ENCODE measurements around the gene KRT83. TPM values are rescaled to one million over a fixed set of nuclear protein-coding genes. Genes with fewer than 3 reads are reported as not detected.
A peak's percentile ranks its signal among the peaks of the same experiment; 100 is the strongest.

The KRT83 gene
- polyA plus RNA-seq, 1 of the 3 experiments (the other 2 are of a cell fraction) = 0.03 TPM

DNA sequence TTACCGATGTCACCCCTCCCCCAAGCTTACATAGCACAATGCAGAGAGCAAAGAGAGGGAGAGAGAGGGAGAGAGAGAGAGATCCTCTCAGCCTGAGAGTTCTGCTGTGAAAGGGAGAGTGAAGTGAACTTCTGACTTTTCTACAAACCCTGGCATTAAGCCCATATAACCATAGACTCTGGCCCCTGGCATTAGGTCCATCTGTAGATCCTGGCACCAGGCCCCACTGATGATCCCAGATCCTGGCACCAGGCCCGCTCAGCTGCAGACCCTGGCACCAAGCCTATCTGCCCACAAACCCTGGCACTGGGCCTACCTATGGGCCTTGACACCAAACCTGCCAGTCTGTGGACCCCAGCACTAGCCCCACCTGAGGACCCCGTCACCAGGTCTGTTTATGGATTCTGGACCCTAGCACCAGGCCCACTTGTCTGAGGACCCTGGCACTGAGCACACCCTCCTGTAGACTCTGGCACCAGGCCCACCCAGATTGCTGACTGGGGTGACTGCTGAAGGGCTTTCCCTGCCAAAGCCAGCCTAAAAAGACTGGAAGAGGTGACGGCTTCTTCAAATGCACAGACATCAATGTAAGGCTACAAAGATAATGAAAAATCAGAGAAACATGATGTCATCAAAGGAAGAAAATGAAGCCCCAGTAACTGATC, 14.5 kb upstream of the KRT83 start (continued):
- TF ChIP-seq SMC3 (IDR thresholded peaks at IDR 0.05; ENCODE audit: low read depth, low read length) (no peak), TAF1 (IDR thresholded peaks at IDR 0.05; ENCODE audit: borderline replicate concordance, low read depth, low read length) (no peak), RFX5 (IDR thresholded peaks at IDR 0.05; ENCODE audit: low read length) (no peak), SIN3A (IDR thresholded peaks at IDR 0.05; ENCODE audit: borderline replicate concordance, low read depth, low read length) (no peak), JUND (IDR thresholded peaks at IDR 0.05) (no peak), NFIC (IDR thresholded peaks at IDR 0.05; ENCODE audit: borderline replicate concordance) (peak; percentile 53), GATA2 (CRISPR knock-in tag; IDR thresholded peaks at IDR 0.05) (peak; percentile 71), RCOR1 (IDR thresholded peaks at IDR 0.05; ENCODE audit: low read length) (peak; percentile 78; the same call in 1 of the 2 replicates)
- TF ChIP-seq, protein P1, sequence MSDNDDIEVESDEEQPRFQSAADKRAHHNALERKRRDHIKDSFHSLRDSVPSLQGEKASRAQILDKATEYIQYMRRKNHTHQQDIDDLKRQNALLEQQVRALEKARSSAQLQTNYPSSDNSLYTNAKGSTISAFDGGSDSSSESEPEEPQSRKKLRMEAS (IDR thresholded peaks at IDR 0.05; ENCODE audit: low read depth) = no peak
- TF ChIP-seq, protein P2, sequence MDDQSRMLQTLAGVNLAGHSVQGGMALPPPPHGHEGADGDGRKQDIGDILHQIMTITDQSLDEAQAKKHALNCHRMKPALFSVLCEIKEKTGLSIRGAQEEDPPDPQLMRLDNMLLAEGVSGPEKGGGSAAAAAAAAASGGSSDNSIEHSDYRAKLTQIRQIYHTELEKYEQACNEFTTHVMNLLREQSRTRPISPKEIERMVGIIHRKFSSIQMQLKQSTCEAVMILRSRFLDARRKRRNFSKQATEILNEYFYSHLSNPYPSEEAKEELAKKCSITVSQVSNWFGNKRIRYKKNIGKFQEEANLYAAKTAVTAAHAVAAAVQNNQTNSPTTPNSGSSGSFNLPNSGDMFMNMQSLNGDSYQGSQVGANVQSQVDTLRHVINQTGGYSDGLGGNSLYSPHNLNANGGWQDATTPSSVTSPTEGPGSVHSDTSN (IDR thresholded peaks at IDR 0.05) = no peak

DNA sequence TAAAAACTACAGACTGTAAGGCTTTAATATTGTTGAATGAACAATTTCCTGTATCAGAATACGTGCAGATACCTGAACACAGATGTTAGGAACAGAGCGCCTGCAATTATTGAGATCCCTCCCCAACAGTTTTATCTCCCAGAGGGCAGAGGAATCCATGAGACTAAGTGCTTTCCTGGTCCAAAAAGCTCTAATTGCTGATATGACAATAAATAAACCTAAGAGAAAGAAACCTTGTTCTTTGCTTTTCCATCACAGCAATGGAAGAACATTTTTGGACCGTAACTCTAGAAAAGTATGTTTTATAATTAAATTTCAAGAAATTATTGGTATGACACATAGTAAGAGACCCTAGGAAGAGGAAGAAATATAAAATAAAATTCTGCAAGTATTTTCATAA, 13.0 kb upstream of the KRT83 start:
- peak in 1 of 2 experiments; percentile 22; a peak in 1 of 4 replicates for TF ChIP-seq EP300 (IDR thresholded peaks at IDR 0.05; ENCODE audit: borderline replicate concordance in 1 of 2, low read depth in 1 of 2, low read length in 1 of 2)
- TF ChIP-seq, protein P1 (IDR thresholded peaks at IDR 0.05; ENCODE audit: low read depth) = no peak
- no peaks in the 10 kb centered on the region for H3K9me2 ChIP-seq
- H3K9me3 ChIP-seq = 0 out of 2 replicates have a peak, but pooled peaks cover 8% of the 10 kb centered on the region
- H3K27ac ChIP-seq (ENCODE audit: low read depth in 2 of 2, low read length in 1 of 2) = no peak overlapping the region
- WGBS (ENCODE audit: low lambda C conversion rate) = 37% methylated on average over 3 of the region's 3 CpGs
- H3K4me2 ChIP-seq = no peak overlapping the region
- no peak for DNase-seq
- H2AFZ ChIP-seq (ENCODE audit: low read depth) = no peak overlapping the region
- no peak overlapping the region for H3K4me3 ChIP-seq (ENCODE audit: low read depth in 2 of 2, low read length in 1 of 2)
- H3F3A ChIP-seq (replicated peaks; ENCODE audit: insufficient read depth) = peaks cover 7% of the 10 kb centered on the region
- H3K79me2 ChIP-seq (ENCODE audit: insufficient read depth) = no peaks in the 10 kb centered on the region
- ChIA-PET CTCF (interaction anchor here (0.6 to 5.4 kb wide), 7 partner anchors 12 to 647 kb away, joined by 3 to 25 read pairs (median 3); no protein-coding TSS in a partner anchor), POLR2A (no interaction called here)
- no peaks in the 10 kb centered on the region for H4K20me1 ChIP-seq (ENCODE audit: insufficient read depth)
- peaks cover 0 to 18% of the 10 kb centered on the region in 2 experiments; a peak in 2 of 4 replicates for H3K4me1 ChIP-seq (ENCODE audit: control insufficient read depth in 1 of 2, insufficient read depth in 2 of 2, low read depth in 1 of 2, low read length in 1 of 2)
- no peak overlapping the region for H3K9ac ChIP-seq
- H3K27me3 ChIP-seq (ENCODE audit: insufficient read depth) = peaks cover 3% of the 10 kb centered on the region
- H3K36me3 ChIP-seq (replicated peaks in 1 of 2; ENCODE audit: control insufficient read depth in 1 of 2, insufficient read depth in 2 of 2, low read length in 1 of 2) = no peaks in the 10 kb centered on the region

DNA sequence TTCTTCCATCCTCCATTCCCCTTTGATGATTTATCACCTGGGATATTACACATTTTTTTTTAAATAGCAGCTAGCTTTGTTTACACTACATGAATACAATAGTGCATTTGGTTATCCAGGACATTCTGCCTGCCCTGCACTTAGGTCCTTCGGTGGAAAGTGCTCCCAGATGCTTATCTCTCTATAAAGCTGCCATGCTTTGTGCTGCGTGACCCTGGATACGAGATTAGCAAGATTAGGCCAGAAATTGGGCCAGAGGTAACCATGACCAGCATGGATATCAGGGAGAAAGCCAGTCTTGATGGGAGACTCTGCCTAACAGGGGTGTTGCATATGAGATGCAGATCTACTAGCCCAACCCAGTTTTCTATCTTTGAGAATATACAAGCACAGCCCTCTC, 12.1 kb upstream of the KRT83 start:
- Histone ChIP-seq H3K9me3 (0 out of 2 replicates have a peak, but pooled peaks cover 8% of the 10 kb centered on the region), H3K36me3 (replicated peaks in 1 of 2; ENCODE audit: control insufficient read depth in 1 of 2, insufficient read depth in 2 of 2, low read length in 1 of 2) (no peaks in the 10 kb centered on the region), H3K4me3 (ENCODE audit: low read depth in 2 of 2, low read length in 1 of 2) (no peak overlapping the region), H3K4me1 (ENCODE audit: control insufficient read depth in 1 of 2, insufficient read depth in 2 of 2, low read depth in 1 of 2, low read length in 1 of 2) (peaks cover 0 to 18% of the 10 kb centered on the region in 2 experiments; a peak in 2 of 4 replicates), H2AFZ (ENCODE audit: low read depth) (no peak overlapping the region), H3K9ac (no peak overlapping the region), H3K9me2 (no peaks in the 10 kb centered on the region), H3K27ac (ENCODE audit: low read depth in 2 of 2, low read length in 1 of 2) (no peak overlapping the region), H3K79me2 (ENCODE audit: insufficient read depth) (no peaks in the 10 kb centered on the region), H3F3A (replicated peaks; ENCODE audit: insufficient read depth) (peaks cover 7% of the 10 kb centered on the region), H4K20me1 (ENCODE audit: insufficient read depth) (no peaks in the 10 kb centered on the region), H3K4me2 (no peak overlapping the region), H3K27me3 (ENCODE audit: insufficient read depth) (peaks cover 3% of the 10 kb centered on the region)
- ChIA-PET CTCF (interaction anchor here (0.6 to 5.4 kb wide), 8 partner anchors 11 to 546 kb away, joined by 3 to 25 read pairs (median 3); no protein-coding TSS in a partner anchor), POLR2A (no interaction called here)
- WGBS (ENCODE audit: low lambda C conversion rate) = 35% methylated on average over 3 of the region's 3 CpGs
- 0 out of 2 replicates have a peak, but pooled peaks have one; percentile 23 for TF ChIP-seq MXI1 (IDR thresholded peaks at IDR 0.05; ENCODE audit: low read depth, low read length)
- TF ChIP-seq SMC3 (IDR thresholded peaks at IDR 0.05; ENCODE audit: low read depth, low read length) = no peak
- peak in 1 of 2 experiments; percentile 30; a peak in 1 of 4 replicates for TF ChIP-seq EP300 (IDR thresholded peaks at IDR 0.05; ENCODE audit: borderline replicate concordance in 1 of 2, low read depth in 1 of 2, low read length in 1 of 2)
- 0 out of 2 replicates have a peak, but pooled peaks have one; percentile 24 for TF ChIP-seq RCOR1 (IDR thresholded peaks at IDR 0.05; ENCODE audit: low read length)
- peak; percentile 81 for TF ChIP-seq GATA2 (CRISPR knock-in tag; IDR thresholded peaks at IDR 0.05)
- DNase-seq = no peak

All from SK-N-SH (cell line).